ENCODE data around the gene DPYD.
A peak's percentile ranks its signal among the peaks of the same experiment; 100 is the strongest.

Gene DPYD

DNA sequence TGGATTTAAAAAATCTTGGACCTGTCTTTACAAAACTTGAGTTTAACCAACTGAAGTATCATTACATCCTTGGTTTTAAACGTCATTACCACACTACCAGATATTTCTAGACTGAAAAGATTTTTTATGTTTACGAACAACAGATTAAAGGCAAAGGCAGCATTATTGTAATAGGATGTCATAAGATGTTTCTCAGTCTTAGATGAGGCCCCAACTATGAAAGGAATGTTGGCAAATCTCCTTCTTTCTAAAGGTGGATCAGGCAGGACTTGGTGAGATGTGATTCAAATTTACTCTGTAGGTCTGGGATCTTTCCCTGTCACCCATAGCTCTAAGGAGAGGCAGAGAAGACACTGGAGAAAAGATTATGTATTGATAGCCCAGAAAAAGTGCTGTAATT, 781.3 kb downstream of the DPYD start:
- in situ Hi-C loops (cut with MboI; ENCODE audit: low sequenced_read_pairs), result no loop called here
- DNase-seq (ENCODE audit: low spot score in 2 of 2), result no peak
- Histone ChIP-seq H3K4me3 (no peak overlapping the region), H3K27me3 (ENCODE audit: low read depth) (peaks cover 29% of the 10 kb centered on the region), H3K4me1 (no peaks in the 10 kb centered on the region), H3K9me3 (no peaks in the 10 kb centered on the region), H3K36me3 (replicated peaks) (no peaks in the 10 kb centered on the region)

DNA sequence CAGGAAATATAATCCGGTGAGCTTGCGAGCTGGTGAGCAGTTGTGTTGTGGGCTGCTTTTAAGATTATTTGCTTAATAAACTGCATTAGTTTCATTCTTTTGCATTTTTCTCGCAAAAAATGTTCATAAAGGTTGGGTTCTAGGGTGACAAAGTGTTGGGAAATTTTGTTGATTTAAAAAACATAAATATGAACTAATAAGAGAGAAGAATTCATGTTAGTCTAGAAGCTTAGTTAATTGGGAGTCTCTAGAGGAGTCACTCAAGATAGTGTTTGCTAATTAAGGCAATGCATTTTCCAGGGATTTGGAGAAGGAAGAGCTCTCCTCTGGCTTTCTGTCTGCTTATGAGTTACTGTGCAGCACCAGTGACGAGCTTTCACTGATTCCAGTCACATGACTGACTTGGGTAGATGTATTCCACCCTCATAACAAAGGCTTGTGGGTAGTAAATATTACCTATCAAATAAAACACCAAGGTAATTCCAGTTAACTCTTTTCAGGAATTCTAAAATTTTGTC, 782.3 kb downstream of the DPYD start:
- H3K9me3 ChIP-seq, result no peaks in the 10 kb centered on the region
- no peaks in the 10 kb centered on the region for H3K4me1 ChIP-seq
- H3K36me3 ChIP-seq (replicated peaks), result no peaks in the 10 kb centered on the region
- H3K4me3 ChIP-seq, result no peak overlapping the region
- in situ Hi-C loops (cut with MboI; ENCODE audit: low sequenced_read_pairs), result no loop called here
- DNase-seq (ENCODE audit: low spot score in 2 of 2), result no peak
- peaks cover 26% of the 10 kb centered on the region for H3K27me3 ChIP-seq (ENCODE audit: low read depth)

DNA sequence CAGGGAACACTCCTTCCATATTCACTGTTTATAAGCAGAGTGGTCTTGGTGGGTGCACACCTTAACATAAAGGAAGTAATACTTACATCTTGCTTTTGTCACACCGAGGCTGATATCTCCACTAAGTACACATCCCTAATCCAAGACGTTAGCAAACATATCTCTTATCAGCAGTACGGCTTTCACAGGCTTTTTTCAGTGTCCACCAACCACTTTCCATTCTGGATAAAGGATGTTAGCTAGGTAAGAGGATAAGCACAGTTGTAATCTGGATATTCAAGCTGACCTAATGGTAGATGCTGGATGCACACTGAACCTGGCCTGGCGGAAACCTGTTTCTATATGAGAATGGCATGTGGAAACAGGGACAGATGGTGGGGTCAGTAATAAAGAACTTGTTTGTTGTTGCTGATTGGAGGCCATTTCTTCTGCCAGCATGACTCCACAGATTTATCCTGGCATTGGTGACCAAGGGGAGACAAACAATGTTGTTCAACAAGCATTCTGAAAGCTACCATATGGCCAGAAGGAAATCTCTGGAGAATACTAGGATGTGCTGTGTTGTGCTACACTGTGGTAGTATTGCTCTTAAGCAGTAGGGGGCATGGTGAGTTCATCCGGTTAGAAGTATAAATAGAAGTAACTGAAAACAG, 782.8 kb downstream of the DPYD start:
- H3K4me3 ChIP-seq, result no peak overlapping the region
- in situ Hi-C loops (cut with MboI; ENCODE audit: low sequenced_read_pairs), result no loop called here
- DNase-seq (ENCODE audit: low spot score in 2 of 2), result peak; percentile 51 to 69

DNA sequence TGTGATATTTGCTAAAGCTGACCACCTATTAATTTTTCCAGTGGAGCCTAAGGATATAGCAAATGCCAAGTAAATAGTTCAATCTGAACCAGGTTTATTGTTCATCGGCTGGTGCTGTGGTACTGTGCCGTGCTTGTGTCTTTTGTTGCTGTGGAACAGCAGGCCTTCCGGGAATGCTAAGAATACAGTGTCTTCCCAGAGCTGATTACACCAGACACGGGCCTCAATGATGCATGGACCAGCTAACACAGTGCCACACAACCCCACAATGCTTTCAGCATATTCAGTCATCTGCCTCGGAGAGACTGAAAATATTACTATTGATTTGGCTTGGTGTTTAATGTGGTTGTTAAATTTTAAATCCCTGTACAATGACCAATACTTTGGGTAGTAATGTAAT, 783.8 kb downstream of the DPYD start:
- no peaks in the 10 kb centered on the region for H3K36me3 ChIP-seq (replicated peaks)
- no peak for DNase-seq (ENCODE audit: low spot score in 2 of 2)
- no peaks in the 10 kb centered on the region for H3K4me1 ChIP-seq
- in situ Hi-C loops (cut with MboI; ENCODE audit: low sequenced_read_pairs), result no loop called here
- H3K4me3 ChIP-seq, result no peak overlapping the region
- peaks cover 26% of the 10 kb centered on the region for H3K27me3 ChIP-seq (ENCODE audit: low read depth)
- H3K9me3 ChIP-seq, result no peaks in the 10 kb centered on the region

More for the DNA sequence above, 782.8 kb downstream of the DPYD start:
- Histone ChIP-seq H3K4me1 (no peaks in the 10 kb centered on the region), H3K27me3 (ENCODE audit: low read depth) (peaks cover 24% of the 10 kb centered on the region), H3K36me3 (replicated peaks) (no peaks in the 10 kb centered on the region), H3K9me3 (no peaks in the 10 kb centered on the region)

DNA sequence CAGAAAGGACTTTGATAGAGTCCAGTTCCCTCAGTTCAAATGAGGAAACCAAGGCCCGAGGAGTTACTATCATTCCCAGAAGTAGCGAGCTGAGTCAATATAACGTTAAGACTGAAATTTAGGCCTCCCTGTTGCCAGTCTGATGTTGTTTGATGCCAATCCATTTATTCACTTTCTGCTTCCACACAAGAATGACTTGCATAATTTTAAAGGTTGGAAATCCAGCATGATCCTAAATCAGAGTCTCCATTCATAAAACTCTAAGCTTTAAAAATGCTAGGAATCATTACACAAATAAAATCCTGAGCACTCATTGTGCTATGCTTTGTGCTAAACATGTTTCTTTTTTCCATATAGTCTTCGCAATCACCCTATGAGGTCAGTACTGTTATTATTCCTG, 784.9 kb downstream of the DPYD start:
- no peak overlapping the region for H3K4me3 ChIP-seq
- no peak for DNase-seq (ENCODE audit: low spot score in 2 of 2)
- in situ Hi-C loops (cut with MboI; ENCODE audit: low sequenced_read_pairs), result no loop called here
- H3K36me3 ChIP-seq (replicated peaks), result no peaks in the 10 kb centered on the region
- H3K27me3 ChIP-seq (ENCODE audit: low read depth), result peaks cover 28% of the 10 kb centered on the region
- H3K4me1 ChIP-seq, result no peaks in the 10 kb centered on the region
- H3K9me3 ChIP-seq, result no peaks in the 10 kb centered on the region

DNA sequence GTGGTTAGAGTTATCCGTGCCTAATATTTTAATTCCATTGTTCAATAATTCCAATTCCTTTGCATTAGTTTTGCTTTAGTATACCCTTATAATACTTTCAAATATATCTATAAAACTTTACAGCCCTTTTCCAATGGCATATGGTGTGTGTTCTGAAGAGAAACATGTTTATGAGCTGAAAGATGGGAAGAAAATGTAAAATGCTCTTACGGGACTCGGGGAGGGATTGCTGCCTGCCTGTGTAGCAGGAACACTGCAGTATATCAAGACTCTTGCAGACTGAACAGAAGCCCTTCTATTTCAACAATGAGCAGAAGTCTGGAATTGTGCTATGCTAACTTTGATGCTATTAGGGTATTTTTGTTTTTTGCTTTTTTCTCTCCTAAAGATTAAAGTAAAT, 792.4 kb downstream of the DPYD start:
- Histone ChIP-seq H3K4me3 (no peak overlapping the region), H3K9me3 (no peaks in the 10 kb centered on the region), H3K27me3 (ENCODE audit: low read depth) (peaks cover 55% of the 10 kb centered on the region), H3K4me1 (no peaks in the 10 kb centered on the region), H3K36me3 (replicated peaks) (no peaks in the 10 kb centered on the region)
- no peak for DNase-seq (ENCODE audit: low spot score in 2 of 2)
- in situ Hi-C loops (cut with MboI; ENCODE audit: low sequenced_read_pairs), result no loop called here

DNA sequence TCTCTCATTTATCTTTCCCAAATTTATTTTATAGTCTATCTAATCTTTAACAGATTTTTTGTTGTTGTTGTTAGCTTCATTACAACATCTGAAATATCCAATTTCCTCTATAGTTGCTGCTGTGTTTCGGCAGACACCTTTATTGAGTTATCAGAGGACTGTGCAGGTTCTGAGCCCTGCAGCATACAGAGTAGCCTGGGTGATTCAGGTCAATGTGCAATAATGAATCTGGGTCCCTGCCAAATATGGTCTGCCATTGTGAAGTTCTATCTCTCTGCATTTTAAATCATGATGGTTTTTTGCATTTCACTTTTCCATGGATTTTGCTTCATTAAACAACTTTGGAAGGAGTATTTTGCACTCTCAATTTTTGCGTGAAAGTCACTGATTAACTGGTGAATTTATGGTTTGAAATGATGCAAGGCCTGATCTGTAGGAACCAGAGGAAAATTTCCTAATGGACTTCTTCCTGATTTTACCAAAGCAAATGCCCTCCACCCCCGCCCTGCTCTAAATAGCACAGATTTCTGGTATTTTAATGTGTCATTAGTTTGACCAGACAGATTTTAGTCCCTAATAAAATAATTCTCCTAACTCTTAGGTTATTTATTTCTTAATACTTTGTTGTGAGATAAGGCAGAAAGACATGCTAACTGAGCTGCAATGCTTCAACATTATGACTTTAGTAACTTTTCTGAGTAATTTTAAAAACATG, 797.0 kb downstream of the DPYD start:
- peaks cover 85% of the 10 kb centered on the region for H3K27me3 ChIP-seq (ENCODE audit: low read depth)
- H3K4me3 ChIP-seq, result no peak overlapping the region
- no peaks in the 10 kb centered on the region for H3K9me3 ChIP-seq
- in situ Hi-C loops (cut with MboI; ENCODE audit: low sequenced_read_pairs), result no loop called here
- no peaks in the 10 kb centered on the region for H3K4me1 ChIP-seq
- H3K36me3 ChIP-seq (replicated peaks), result no peaks in the 10 kb centered on the region
- DNase-seq (ENCODE audit: low spot score in 2 of 2), result no peak

DNA sequence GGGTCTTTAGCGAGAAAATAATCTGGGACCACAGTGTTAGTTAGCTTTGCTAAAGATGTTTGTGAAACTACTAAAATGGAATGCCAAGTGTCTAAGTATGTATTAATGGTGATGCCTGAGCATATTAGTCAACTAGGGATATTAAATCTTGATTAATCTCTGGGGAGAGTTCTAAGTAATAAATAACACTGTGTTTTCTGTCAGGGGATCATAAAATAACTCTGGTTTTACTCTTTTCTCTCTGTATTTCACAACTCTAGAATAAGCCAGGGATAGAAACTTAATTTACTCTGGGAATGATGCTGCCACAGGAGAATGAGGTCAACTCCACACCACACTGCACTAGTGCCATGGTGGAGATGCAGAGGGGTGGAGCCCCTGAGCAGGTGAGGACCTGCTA, 800.0 kb downstream of the DPYD start:
- in situ Hi-C loops (cut with MboI; ENCODE audit: low sequenced_read_pairs), result no loop called here
- Histone ChIP-seq H3K9me3 (no peaks in the 10 kb centered on the region), H3K36me3 (replicated peaks) (no peaks in the 10 kb centered on the region), H3K4me3 (no peak overlapping the region), H3K4me1 (no peaks in the 10 kb centered on the region), H3K27me3 (ENCODE audit: low read depth) (peaks cover 84% of the 10 kb centered on the region)
- no peak for DNase-seq (ENCODE audit: low spot score in 2 of 2)

DNA sequence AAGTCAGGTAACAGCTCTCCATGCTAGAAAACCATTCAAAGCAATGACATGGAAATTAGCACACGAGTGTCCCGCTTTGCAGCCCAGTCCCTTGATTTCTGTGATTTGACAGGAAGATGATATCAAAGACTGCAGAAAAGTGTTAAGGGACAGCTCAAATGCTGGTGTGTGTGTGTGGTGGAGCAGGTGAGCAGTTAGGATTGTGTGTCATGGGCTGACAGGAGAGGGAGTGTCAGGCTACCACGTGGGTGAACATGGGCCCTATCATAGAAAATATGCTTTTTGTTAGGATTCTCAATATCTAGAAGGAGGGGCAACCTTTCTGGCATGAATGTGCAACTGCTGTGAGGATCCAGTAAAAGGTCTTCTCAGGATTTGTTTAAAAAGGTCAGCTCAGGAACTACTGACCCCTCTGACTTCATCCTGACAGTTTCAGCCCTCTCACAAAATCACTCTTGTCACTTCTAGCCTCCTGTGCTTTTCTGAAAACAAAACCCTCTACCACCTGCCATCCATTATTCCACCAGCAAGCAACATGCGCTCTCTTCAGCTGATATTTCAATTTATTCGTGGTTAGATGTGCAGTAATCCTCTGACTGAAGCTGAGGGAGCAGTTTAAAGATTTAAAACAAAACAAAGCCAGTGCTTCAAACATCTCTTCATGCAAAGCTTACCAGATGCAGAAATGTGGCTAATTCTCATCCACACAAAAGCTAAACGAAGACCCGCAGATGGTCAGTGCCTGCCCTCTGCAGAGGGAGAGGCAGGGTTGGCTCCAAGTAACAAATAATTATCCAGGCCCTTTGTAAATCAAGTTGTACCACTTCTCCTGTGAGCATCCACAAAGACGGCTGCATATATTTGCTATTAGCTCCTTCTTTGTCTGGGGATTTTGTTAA, 801.3 kb downstream of the DPYD start:
- H3K27me3 ChIP-seq (ENCODE audit: low read depth), result peaks cover 79% of the 10 kb centered on the region
- DNase-seq (ENCODE audit: low spot score in 2 of 2), result no peak
- H3K4me1 ChIP-seq, result no peaks in the 10 kb centered on the region
- in situ Hi-C loops (cut with MboI; ENCODE audit: low sequenced_read_pairs), result no loop called here
- H3K36me3 ChIP-seq (replicated peaks), result no peaks in the 10 kb centered on the region
- H3K4me3 ChIP-seq, result no peak overlapping the region
- no peaks in the 10 kb centered on the region for H3K9me3 ChIP-seq

DNA sequence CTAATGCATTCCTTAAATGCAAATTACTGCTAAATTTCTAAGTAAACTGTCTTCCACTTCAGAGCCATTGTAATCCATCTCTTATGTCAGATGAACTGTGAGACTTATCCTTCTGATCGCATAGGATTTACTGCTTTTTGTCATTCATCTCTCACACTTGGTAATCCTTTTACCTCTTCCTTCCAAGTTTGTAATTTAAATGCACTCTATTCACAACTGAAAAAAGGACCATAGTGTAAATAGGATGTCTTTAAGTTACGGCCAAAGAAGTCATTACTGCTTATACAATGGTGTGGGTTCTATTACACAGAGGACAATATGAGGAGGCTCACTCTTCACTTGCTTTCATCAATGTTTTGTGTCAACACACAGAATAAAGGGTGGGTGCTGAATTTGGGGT, 806.0 kb downstream of the DPYD start:
- no peak overlapping the region for H3K4me3 ChIP-seq
- H3K4me1 ChIP-seq, result no peaks in the 10 kb centered on the region
- no peaks in the 10 kb centered on the region for H3K36me3 ChIP-seq (replicated peaks)
- in situ Hi-C loops (cut with MboI; ENCODE audit: low sequenced_read_pairs), result no loop called here
- peak in 1 of 2 experiments; percentile 90 for DNase-seq (ENCODE audit: low spot score in 2 of 2)
- H3K27me3 ChIP-seq (ENCODE audit: low read depth), result peaks cover 72% of the 10 kb centered on the region
- no peaks in the 10 kb centered on the region for H3K9me3 ChIP-seq

DNA sequence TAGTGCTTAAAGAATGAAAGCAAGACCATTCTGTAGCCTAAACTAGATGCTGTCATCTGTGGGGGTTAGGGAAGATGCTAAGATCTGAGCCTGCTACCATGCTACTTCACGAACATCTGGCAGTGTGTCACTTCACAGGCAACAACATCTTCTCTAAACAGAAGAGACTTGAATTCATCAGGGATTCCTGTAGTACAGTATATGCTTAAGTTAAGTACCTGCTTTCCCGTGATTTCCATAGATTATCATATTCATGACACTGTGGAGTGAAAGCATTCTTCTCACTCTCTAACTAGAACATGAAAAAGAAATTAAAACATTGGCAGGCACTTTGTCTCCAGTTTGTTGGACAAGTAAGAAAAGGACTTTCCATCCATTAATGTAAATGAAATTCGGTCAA, 808.4 kb downstream of the DPYD start:
- Histone ChIP-seq H3K27me3 (ENCODE audit: low read depth) (peaks cover 72% of the 10 kb centered on the region), H3K4me1 (no peaks in the 10 kb centered on the region), H3K9me3 (no peaks in the 10 kb centered on the region), H3K4me3 (no peak overlapping the region), H3K36me3 (replicated peaks) (no peaks in the 10 kb centered on the region)
- no peak for DNase-seq (ENCODE audit: low spot score in 2 of 2)
- in situ Hi-C loops (cut with MboI; ENCODE audit: low sequenced_read_pairs), result no loop called here

DNA sequence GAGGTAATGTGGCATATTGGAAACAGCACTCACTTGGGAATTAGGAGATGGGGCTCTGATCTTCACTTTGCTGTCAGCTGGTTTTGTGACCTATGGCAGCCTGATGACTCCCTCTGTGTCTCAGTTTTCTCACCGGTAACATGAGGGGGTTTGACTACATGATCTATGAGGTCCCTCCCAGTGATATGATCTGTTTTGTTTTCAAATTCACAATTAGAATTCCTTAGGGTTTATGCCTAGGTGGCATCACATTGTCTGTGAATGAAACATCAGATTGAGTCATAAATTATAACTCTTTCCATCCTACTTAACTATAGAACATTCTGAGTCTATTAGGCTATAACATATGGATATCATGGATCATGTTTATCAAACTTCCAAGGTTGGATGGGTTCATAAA, 812.7 kb downstream of the DPYD start:
- Histone ChIP-seq H3K4me3 (no peak overlapping the region), H3K36me3 (replicated peaks) (no peaks in the 10 kb centered on the region), H3K4me1 (no peaks in the 10 kb centered on the region), H3K27me3 (ENCODE audit: low read depth) (peaks cover 61% of the 10 kb centered on the region), H3K9me3 (no peaks in the 10 kb centered on the region)
- no peak for DNase-seq (ENCODE audit: low spot score in 2 of 2)
- in situ Hi-C loops (cut with MboI; ENCODE audit: low sequenced_read_pairs), result no loop called here

DNA sequence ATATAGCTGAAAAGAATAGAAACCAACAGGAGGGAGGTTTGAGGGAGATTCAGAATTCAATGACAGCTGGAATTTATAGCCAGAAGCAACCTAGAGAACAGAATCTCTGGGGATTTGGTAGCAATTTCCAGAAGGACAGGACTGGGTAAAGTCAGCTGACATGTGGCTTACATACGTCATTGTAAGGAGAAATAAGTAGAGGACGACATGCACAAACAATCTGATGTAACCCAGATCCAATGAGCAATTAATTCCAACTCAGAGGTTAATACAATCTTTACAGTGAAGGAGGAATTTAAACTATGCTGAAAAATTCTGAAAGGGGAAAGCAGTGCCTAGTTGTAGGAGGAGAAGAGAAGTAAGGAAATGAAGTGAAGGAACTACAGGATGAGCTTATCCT, 815.3 kb downstream of the DPYD start:
- Histone ChIP-seq H3K36me3 (replicated peaks) (no peaks in the 10 kb centered on the region), H3K9me3 (no peaks in the 10 kb centered on the region), H3K27me3 (ENCODE audit: low read depth) (peaks cover 43% of the 10 kb centered on the region), H3K4me3 (no peak overlapping the region), H3K4me1 (no peaks in the 10 kb centered on the region)
- in situ Hi-C loops (cut with MboI; ENCODE audit: low sequenced_read_pairs), result no loop called here
- DNase-seq (ENCODE audit: low spot score in 2 of 2), result no peak

DNA sequence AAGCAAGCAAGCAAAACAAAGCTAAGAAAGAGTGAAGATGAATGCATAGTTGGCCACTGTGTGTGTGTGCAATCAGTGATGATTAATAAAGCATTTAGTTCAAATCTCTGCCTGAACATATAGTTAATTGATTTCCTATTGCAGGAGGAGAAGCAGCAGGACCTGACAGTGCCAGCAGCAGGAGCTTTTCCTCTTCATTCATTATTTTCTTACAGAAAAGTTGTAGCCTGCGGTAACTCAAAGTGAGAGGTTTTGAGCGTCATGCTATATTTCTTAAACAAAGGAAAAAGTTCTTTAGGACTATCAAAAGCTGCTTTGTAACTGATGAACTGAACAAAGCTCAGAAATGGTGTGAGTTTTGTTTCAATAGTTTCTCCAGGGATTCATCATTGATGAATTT, 819.3 kb downstream of the DPYD start:
- no peak overlapping the region for H3K4me3 ChIP-seq
- in situ Hi-C loops (cut with MboI; ENCODE audit: low sequenced_read_pairs), result no loop called here
- no peaks in the 10 kb centered on the region for H3K36me3 ChIP-seq (replicated peaks)
- no peaks in the 10 kb centered on the region for H3K4me1 ChIP-seq
- DNase-seq (ENCODE audit: low spot score in 2 of 2), result no peak
- no peaks in the 10 kb centered on the region; the same call in 1 of the 2 replicates for H3K9me3 ChIP-seq
- peaks cover 26% of the 10 kb centered on the region for H3K27me3 ChIP-seq (ENCODE audit: low read depth)
